HG02642 (cell line): Measurements from ENCODE around the gene CAMK1G.

Source experiments
- ATAC-seq: cut with Tn5 transposase; IDR thresholded peaks from one replicate; pipeline ENCODE4 v1.9.1; 2021; ENCODE audit warnings: mild to moderate bottlenecking; ENCODE audit not compliant: unreplicated experiment, poor library complexity

CAMK1G gene

GRCh38 chr1:209561532-209561931, 22.0 kb upstream of the CAMK1G start:
- no peak for ATAC-seq

- no peak for ATAC-seq
Measured at GRCh38 chr1:209564849-209565248, 18.7 kb upstream of the CAMK1G start.

GRCh38 chr1:209565759-209566678, 17.5 kb upstream of the CAMK1G start:
- peak; percentile 86 for ATAC-seq

- ATAC-seq, result no peak
Measured at GRCh38 chr1:209567698-209568175, 15.8 kb upstream of the CAMK1G start.

- peak; percentile 52 for ATAC-seq
Measured at GRCh38 chr1:209569455-209570207, 13.9 kb upstream of the CAMK1G start.

- no peak for ATAC-seq
Measured at GRCh38 chr1:209570743-209571142, 12.8 kb upstream of the CAMK1G start.

- ATAC-seq, result peak; percentile 80
Measured at GRCh38 chr1:209576392-209577197, 6.9 kb upstream of the CAMK1G start.

- ATAC-seq, result no peak
Measured at GRCh38 chr1:209577346-209577745, 6.2 kb upstream of the CAMK1G start.

- ATAC-seq, result no peak
Measured at GRCh38 chr1:209580577-209580976, 2.9 kb upstream of the CAMK1G start.

- no peak for ATAC-seq
Measured at GRCh38 chr1:209584231-209584672, 738 bp downstream of the CAMK1G start.

- no peak for ATAC-seq
Measured at GRCh38 chr1:209585197-209585596, 1.7 kb downstream of the CAMK1G start.

GRCh38 chr1:209585672-209586071, 2.2 kb downstream of the CAMK1G start:
- ATAC-seq, result no peak

- no peak for ATAC-seq
Measured at GRCh38 chr1:209586221-209586740, 2.8 kb downstream of the CAMK1G start.

- ATAC-seq, result no peak
Measured at GRCh38 chr1:209587789-209588188, 4.3 kb downstream of the CAMK1G start.

GRCh38 chr1:209589440-209589839, 5.9 kb downstream of the CAMK1G start:
- ATAC-seq, result no peak

- no peak for ATAC-seq
Measured at GRCh38 chr1:209589863-209590262, 6.3 kb downstream of the CAMK1G start.

- no peak for ATAC-seq
Measured at GRCh38 chr1:209590405-209590804, 6.9 kb downstream of the CAMK1G start.

- ATAC-seq, result no peak
Measured at GRCh38 chr1:209593747-209594146, 10.2 kb downstream of the CAMK1G start.

- no peak for ATAC-seq
Measured at GRCh38 chr1:209594440-209594839, 10.9 kb downstream of the CAMK1G start.

- no peak for ATAC-seq
Measured at GRCh38 chr1:209595028-209595427, 11.5 kb downstream of the CAMK1G start.
